ENCODE data around the gene HSPA1A. TPM values are rescaled to one million over a fixed set of nuclear protein-coding genes. Genes with fewer than 3 reads are reported as not detected.

HSPA1A gene
- total and polyA plus RNA-seq, 9 of the 15 experiments (the other 6 are each of a cell fraction or from before 2014, with no cell fraction given): 2.2 to 273 (median 107) TPM

- TF ChIP-seq ZNF280B (CRISPR knock-in tag; IDR thresholded peaks at IDR 0.05): no peak
- peak; percentile 79; the same call in 1 of the 2 replicates for TF ChIP-seq ETS1 (conservative IDR thresholded peaks at IDR 0.05; ENCODE audit: control insufficient read depth, low read depth, low read length)
- no peak for TF ChIP-seq ZNF280A (IDR thresholded peaks at IDR 0.05; ENCODE audit: low read depth, partially characterized antibody)
- peak; percentile 64; the same call in 1 of the 2 replicates for TF ChIP-seq HOXB6 (CRISPR knock-in tag; IDR thresholded peaks at IDR 0.05; ENCODE audit: borderline replicate concordance)
- peak; percentile 87 for TF ChIP-seq NFE2 (IDR thresholded peaks at IDR 0.05; ENCODE audit: low read depth)
- TF ChIP-seq HMG20A (CRISPR knock-in tag; conservative IDR thresholded peaks at IDR 0.05): 0 out of 2 replicates have a peak, but pooled peaks have one; percentile 54
- no peak for TF ChIP-seq ZNF592 (IDR thresholded peaks at IDR 0.05)
- peak; percentile 36; the same call in 1 of the 2 replicates for TF ChIP-seq TFE3 (CRISPR knock-in tag; IDR thresholded peaks at IDR 0.05)
- peak in 1 of 2 experiments; percentile 1; a peak in 1 of 4 replicates for TF ChIP-seq SIN3A (IDR thresholded peaks at IDR 0.05; ENCODE audit: borderline replicate concordance in 2 of 2, control insufficient read depth in 1 of 2, low read depth in 2 of 2, low read length in 2 of 2)
- no peak; the same call in 1 of the 2 replicates for TF ChIP-seq ZNF175 (CRISPR knock-in tag; IDR thresholded peaks at IDR 0.05; ENCODE audit: low read depth)
- TF ChIP-seq FOXA1 (IDR thresholded peaks at IDR 0.05; ENCODE audit: borderline replicate concordance): no peak
- peak; percentile 32 to 44; a peak in 3 of 4 replicates for TF ChIP-seq TBL1XR1 (IDR thresholded peaks at IDR 0.05; ENCODE audit: low read length in 2 of 2)
- TF ChIP-seq GABPA (tag; conservative IDR thresholded peaks at IDR 0.05; ENCODE audit: low read depth): no peak
- no peak for TF ChIP-seq BDP1 (IDR thresholded peaks at IDR 0.05; ENCODE audit: insufficient read depth, insufficient read length)
- TF ChIP-seq EP300 (IDR thresholded peaks at IDR 0.05; ENCODE audit: low read length): no peak
- TF ChIP-seq HDAC2 (IDR thresholded peaks at IDR 0.05): peak; percentile 81; the same call in 1 of the 2 replicates
- TF ChIP-seq RCOR1 (IDR thresholded peaks at IDR 0.05; ENCODE audit: borderline replicate concordance in 1 of 2, low read depth in 2 of 2, low read length in 2 of 2): 0 out of 4 replicates have a peak, but pooled peaks have one; percentile 3 to 5
These were observed 11.5 kb downstream of the HSPA1A start (continued) for GRCh38 chr6:31826793-31827285.
